HepG2 (cell line): Measurements from ENCODE around the gene CYB5R3. TPM values are rescaled to one million over a fixed set of nuclear protein-coding genes. Genes with fewer than 3 reads are reported as not detected.

Experiments used
- ATAC-seq: fragments of 200-7000 bp; cut with Tn5 transposase; 3 replicates; pipeline ENCODE4 v1.9.1; 2020; ENCODE audit warnings: mild to moderate bottlenecking, moderate library complexity
- BruUV-seq: library from RNA; stranded (reverse); fragments of 400-500 nt; replicated peaks from 2 replicates; lab custom pipeline; 2021; lab: Mats Ljungman, UMichigan
- CTCF ChIA-PET: fragments of 300-600 bp; formaldehyde crosslinking; extraction: SDS; loops from one replicate; lab custom pipeline; 2021; ENCODE audit warnings: low total read pairs, inconsistent platforms, low intra/inter-chr PET ratio; lab: Yijun Ruan, JAX
- POLR2A ChIA-PET: fragments of 350-600 bp; sonication (Branson Sonifier 250); formaldehyde crosslinking; loops from one replicate; lab custom pipeline; 2020; ENCODE audit warnings: antibody characterized with exemption, inconsistent platforms; lab: Yijun Ruan, JAX
- DNase-seq: peaks from one replicate; pipeline ENCODE4 v3.0.0-alpha.2; 2015; ENCODE audit warnings: low spot score
- FAIRE-seq: peaks from 3 replicates; lab custom pipeline; 2011; peaks lifted over from hg19 to GRCh38; lab: Jason Lieb, UNC
- H2AFZ ChIP-seq: one replicate; pipeline ENCODE4 v1.6.1; 2011; ENCODE audit warnings: low read length, inconsistent platforms
- H3K27ac ChIP-seq: fragments of 300-600 bp; 3 replicates; pipeline ENCODE4 v1.8.0; 2011; ENCODE audit warnings: mixed run types, mild to moderate bottlenecking, mixed read lengths, low read length, inconsistent platforms; ENCODE audit not compliant: insufficient read depth; ENCODE audit errors: extremely low read length
- H3K27me3 ChIP-seq, 2 experiments: fragments of 200-600 bp in 1 of 2; 2 replicates in 1 of 2; 3 replicates in 1 of 2; pipeline versions ENCODE4 v1.6.0 to v1.8.0; 2011; ENCODE audit warnings: low read length in 2 of 2, mild to moderate bottlenecking in 2 of 2, moderate library complexity in 2 of 2, inconsistent platforms in 1 of 2; ENCODE audit not compliant: insufficient read depth in 2 of 2, control insufficient read depth in 1 of 2
- H3K36me3 ChIP-seq, 2 experiments: fragments of 200-600 bp in 1 of 2; replicated peaks in 1 of 2; 2 replicates in 1 of 2; 3 replicates in 1 of 2; pipeline versions ENCODE4 v1.5.1 to v1.8.0; 2011; ENCODE audit warnings: low read length in 2 of 2, inconsistent platforms in 1 of 2; ENCODE audit not compliant: insufficient read depth in 2 of 2, control insufficient read depth in 1 of 2
- H3K4me1 ChIP-seq: 2 replicates; pipeline ENCODE4 v1.5.1; 2012; ENCODE audit warnings: low read length, inconsistent platforms; ENCODE audit not compliant: insufficient read depth
- H3K4me2 ChIP-seq: 2 replicates; pipeline ENCODE4 v1.6.0; 2011; ENCODE audit warnings: low read depth, low read length, inconsistent platforms
- H3K4me3 ChIP-seq, 3 experiments: fragments of 200-600 bp in 1 of 3; sonication (generic), shearing (Covaris generic) in 1 of 3; replicated peaks in 1 of 3; 2 replicates each; pipeline ENCODE4 v1.5.1; 2011 to 2016; ENCODE audit warnings: low read length in 3 of 3, inconsistent platforms in 2 of 3, low read depth in 2 of 3, mild to moderate bottlenecking in 2 of 3, control low read depth in 1 of 3, mixed read lengths in 1 of 3; ENCODE audit not compliant: insufficient read depth in 1 of 3
- H3K79me2 ChIP-seq: one replicate; pipeline ENCODE4 v1.6.1; 2011; ENCODE audit warnings: low read length, inconsistent platforms; ENCODE audit not compliant: insufficient read depth
- H3K9ac ChIP-seq: 2 replicates; pipeline ENCODE4 v1.6.0; 2011; ENCODE audit warnings: mild to moderate bottlenecking, low read depth, low read length, inconsistent platforms; ENCODE audit not compliant: insufficient read depth
- H3K9me3 ChIP-seq: 2 replicates; pipeline ENCODE4 v1.5.1; 2012; ENCODE audit warnings: mild to moderate bottlenecking, low read length
- H4K20me1 ChIP-seq: 2 replicates; pipeline ENCODE4 v1.6.0; 2011; ENCODE audit warnings: inconsistent platforms, mild to moderate bottlenecking, low read length, moderate library complexity; ENCODE audit not compliant: insufficient read depth
- ATF7 ChIP-seq, 2 experiments: fragments of 450-650 bp in 1 of 2; sonication (generic) in 1 of 2; formaldehyde crosslinking in 1 of 2; IDR thresholded peaks; 2 replicates each; pipeline versions ENCODE4 v1.4.0 to v1.6.1; 2016 to 2020; ENCODE audit warnings: antibody characterized with exemption in 1 of 2, mild to moderate bottlenecking in 1 of 2, missing genetic modification reagents in 1 of 2
- ATF7-NPFF ChIP-seq: sonication (generic); formaldehyde crosslinking; IDR thresholded peaks from 2 replicates; pipeline ENCODE4 v1.8.1; 2023; ENCODE audit warnings: mild to moderate bottlenecking, low read depth, missing genetic modification reagents, moderate library complexity
- HDAC1 ChIP-seq: sonication (generic); formaldehyde crosslinking; IDR thresholded peaks from 2 replicates; pipeline ENCODE4 v1.5.1; 2020; ENCODE audit warnings: mild to moderate bottlenecking, missing genetic modification reagents
- NFYB ChIP-seq: sonication (generic); formaldehyde crosslinking; IDR thresholded peaks from 2 replicates; pipeline ENCODE4 v1.4.0; 2020; ENCODE audit warnings: missing genetic modification reagents
- PAX8 ChIP-seq: sonication (generic); formaldehyde crosslinking; IDR thresholded peaks from 2 replicates; pipeline ENCODE4 v1.8.0; 2022; ENCODE audit warnings: mild to moderate bottlenecking, missing genetic modification reagents, borderline replicate concordance
- SP1 ChIP-seq, 2 experiments: fragments of 450-650 bp in 1 of 2; sonication (generic) in 1 of 2; formaldehyde crosslinking in 1 of 2; IDR thresholded peaks; 2 replicates each; pipeline versions ENCODE4 v1.4.0 to v1.6.1; 2016 to 2020; ENCODE audit warnings: missing genetic modification reagents in 1 of 2
- TMF1 ChIP-seq: sonication (generic); formaldehyde crosslinking; IDR thresholded peaks from 2 replicates; pipeline ENCODE4 v1.8.1; 2022; ENCODE audit warnings: low read depth, missing genetic modification reagents
- ZNF567 ChIP-seq: sonication (generic); formaldehyde crosslinking; IDR thresholded peaks from 2 replicates; pipeline ENCODE4 v1.8.1; 2023; ENCODE audit warnings: mild to moderate bottlenecking, missing genetic modification reagents, borderline replicate concordance
- WGBS: methylation state at CpG from one replicate; pipeline ENCODE4 v1.1.6; 2017; ENCODE audit warnings: low lambda C conversion rate; 5-methylcytosine and 5-hydroxymethylcytosine counted together
- in situ Hi-C: cut with HindIII; loops from 2 replicates; pipeline ENCODE4 v1.10.0; 2017; ENCODE audit warnings: low pct_unique_long_range_greater_than_20kb; ENCODE audit not compliant: extremely low pct_ligation_motif_present
- intact Hi-C: fragments of 100-400 bp; cut with micrococcal nuclease; formaldehyde crosslinking; loops from one replicate; pipeline ENCODE4 v1.10.0; 2022; ENCODE audit not compliant: unreplicated experiment
- polyA plus RNA-seq, 8 experiments: library from polyadenylated mRNA; depleted of rRNA in 3 of 8; stranded (reverse) in 7 of 8; unstranded in 1 of 8; fragments of >200 nt; fragmentation: Illumina TruSeq in 4 of 8; extraction: Trizol in 4 of 8; gene quantifications; 2 replicates each; pipeline versions ENCODE4 v1.2.1 to v1.2.3, GENCODE V29; 2011 to 2016; ENCODE audit warnings: low read depth in 4 of 8, missing spikeins in 1 of 8, mixed read lengths in 1 of 8; ENCODE audit not compliant: insufficient read depth in 1 of 8
- total RNA-seq, 5 experiments: library from RNA; depleted of rRNA; stranded (reverse); fragments of >200 nt; fragmentation: Illumina TruSeq; extraction: Trizol; gene quantifications; 2 replicates each; pipeline ENCODE4 v1.2.3, GENCODE V29; 2016; ENCODE audit warnings: low read depth in 1 of 5
- TF ChIP-seq, protein P1 (sequence below): IDR thresholded peaks from 2 replicates; pipeline ENCODE4 v1.6.1; 2016; ENCODE audit warnings: missing compliant biosample characterization, missing genetic modification reagents, borderline replicate concordance
- TF ChIP-seq, protein P2 (sequence below): sonication (generic); formaldehyde crosslinking; IDR thresholded peaks from 2 replicates; pipeline ENCODE4 v1.5.1; 2020; ENCODE audit warnings: missing genetic modification reagents, mild to moderate bottlenecking, borderline replicate concordance
- TF ChIP-seq, protein P3 (sequence below): sonication (generic); formaldehyde crosslinking; IDR thresholded peaks from 2 replicates; pipeline ENCODE4 v1.5.1; 2020; ENCODE audit warnings: missing genetic modification reagents, mild to moderate bottlenecking, borderline replicate concordance
- TF ChIP-seq, protein P4 (sequence below): sonication (generic); formaldehyde crosslinking; IDR thresholded peaks from 2 replicates; pipeline ENCODE4 v1.5.1; 2020; ENCODE audit warnings: mild to moderate bottlenecking, missing genetic modification reagents, moderate library complexity

The CYB5R3 gene
- total and polyA plus RNA-seq, 2 of the 13 experiments (the other 11 are each of a cell fraction or from before 2014, with no cell fraction given): 32.4 to 305 TPM

DNA sequence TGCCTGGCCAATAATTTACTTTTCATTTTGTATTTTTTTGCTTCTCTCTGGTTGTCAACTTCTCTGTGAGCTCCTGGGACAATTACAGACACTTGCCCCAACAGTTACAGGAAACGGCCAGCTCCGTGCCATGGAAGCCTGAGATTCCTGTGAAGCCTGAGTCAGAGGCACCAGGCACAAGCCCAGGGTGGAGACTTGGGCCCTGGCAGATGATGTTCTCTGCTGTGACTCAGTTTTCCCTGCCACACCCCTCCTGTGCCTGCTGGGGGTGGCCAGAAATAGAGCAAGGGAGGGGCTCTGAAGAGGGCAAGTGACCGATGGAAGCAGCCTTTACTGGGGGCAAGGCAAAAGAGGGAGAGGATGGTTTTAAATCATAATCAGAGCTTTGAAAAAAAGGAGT lies 13.7 kb downstream of the CYB5R3 start:
- Histone ChIP-seq H3K79me2 (peaks cover 46% of the 10 kb centered on the region), H3K4me2 (no peak overlapping the region), H3K27me3 (no peaks in the 10 kb centered on the region), H2AFZ (no peak overlapping the region)
- 99% methylated on average over 3 of the region's 3 CpGs for WGBS
- ATAC-seq: no peak
- TF ChIP-seq, protein P1, sequence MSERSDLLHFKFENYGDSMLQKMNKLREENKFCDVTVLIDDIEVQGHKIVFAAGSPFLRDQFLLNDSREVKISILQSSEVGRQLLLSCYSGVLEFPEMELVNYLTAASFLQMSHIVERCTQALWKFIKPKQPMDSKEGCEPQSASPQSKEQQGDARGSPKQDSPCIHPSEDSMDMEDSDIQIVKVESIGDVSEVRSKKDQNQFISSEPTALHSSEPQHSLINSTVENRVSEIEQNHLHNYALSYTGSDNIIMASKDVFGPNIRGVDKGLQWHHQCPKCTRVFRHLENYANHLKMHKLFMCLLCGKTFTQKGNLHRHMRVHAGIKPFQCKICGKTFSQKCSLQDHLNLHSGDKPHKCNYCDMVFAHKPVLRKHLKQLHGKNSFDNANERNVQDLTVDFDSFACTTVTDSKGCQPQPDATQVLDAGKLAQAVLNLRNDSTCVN: no peak
- TF ChIP-seq, protein P2, sequence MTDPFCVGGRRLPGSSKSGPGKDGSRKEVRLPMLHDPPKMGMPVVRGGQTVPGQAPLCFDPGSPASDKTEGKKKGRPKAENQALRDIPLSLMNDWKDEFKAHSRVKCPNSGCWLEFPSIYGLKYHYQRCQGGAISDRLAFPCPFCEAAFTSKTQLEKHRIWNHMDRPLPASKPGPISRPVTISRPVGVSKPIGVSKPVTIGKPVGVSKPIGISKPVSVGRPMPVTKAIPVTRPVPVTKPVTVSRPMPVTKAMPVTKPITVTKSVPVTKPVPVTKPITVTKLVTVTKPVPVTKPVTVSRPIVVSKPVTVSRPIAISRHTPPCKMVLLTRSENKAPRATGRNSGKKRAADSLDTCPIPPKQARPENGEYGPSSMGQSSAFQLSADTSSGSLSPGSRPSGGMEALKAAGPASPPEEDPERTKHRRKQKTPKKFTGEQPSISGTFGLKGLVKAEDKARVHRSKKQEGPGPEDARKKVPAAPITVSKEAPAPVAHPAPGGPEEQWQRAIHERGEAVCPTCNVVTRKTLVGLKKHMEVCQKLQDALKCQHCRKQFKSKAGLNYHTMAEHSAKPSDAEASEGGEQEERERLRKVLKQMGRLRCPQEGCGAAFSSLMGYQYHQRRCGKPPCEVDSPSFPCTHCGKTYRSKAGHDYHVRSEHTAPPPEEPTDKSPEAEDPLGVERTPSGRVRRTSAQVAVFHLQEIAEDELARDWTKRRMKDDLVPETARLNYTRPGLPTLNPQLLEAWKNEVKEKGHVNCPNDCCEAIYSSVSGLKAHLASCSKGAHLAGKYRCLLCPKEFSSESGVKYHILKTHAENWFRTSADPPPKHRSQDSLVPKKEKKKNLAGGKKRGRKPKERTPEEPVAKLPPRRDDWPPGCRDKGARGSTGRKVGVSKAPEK (CRISPR knock-in tag): no peak
- TF ChIP-seq SP1 (IDR thresholded peaks at IDR 0.05): no peak
- TF ChIP-seq SP1 (CRISPR knock-in tag; IDR thresholded peaks at IDR 0.05): no peak
- TF ChIP-seq ZNF567: no peak
- TF ChIP-seq TMF1: no peak
- no peak for TF ChIP-seq HDAC1 (CRISPR knock-in tag)
- TF ChIP-seq, protein P3, sequence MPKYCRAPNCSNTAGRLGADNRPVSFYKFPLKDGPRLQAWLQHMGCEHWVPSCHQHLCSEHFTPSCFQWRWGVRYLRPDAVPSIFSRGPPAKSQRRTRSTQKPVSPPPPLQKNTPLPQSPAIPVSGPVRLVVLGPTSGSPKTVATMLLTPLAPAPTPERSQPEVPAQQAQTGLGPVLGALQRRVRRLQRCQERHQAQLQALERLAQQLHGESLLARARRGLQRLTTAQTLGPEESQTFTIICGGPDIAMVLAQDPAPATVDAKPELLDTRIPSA (CRISPR knock-in tag): no peak
- TF ChIP-seq ATF7 (IDR thresholded peaks at IDR 0.05): no peak
- no peak for TF ChIP-seq ATF7 (CRISPR knock-in tag; IDR thresholded peaks at IDR 0.05)
- TF ChIP-seq, protein P4, sequence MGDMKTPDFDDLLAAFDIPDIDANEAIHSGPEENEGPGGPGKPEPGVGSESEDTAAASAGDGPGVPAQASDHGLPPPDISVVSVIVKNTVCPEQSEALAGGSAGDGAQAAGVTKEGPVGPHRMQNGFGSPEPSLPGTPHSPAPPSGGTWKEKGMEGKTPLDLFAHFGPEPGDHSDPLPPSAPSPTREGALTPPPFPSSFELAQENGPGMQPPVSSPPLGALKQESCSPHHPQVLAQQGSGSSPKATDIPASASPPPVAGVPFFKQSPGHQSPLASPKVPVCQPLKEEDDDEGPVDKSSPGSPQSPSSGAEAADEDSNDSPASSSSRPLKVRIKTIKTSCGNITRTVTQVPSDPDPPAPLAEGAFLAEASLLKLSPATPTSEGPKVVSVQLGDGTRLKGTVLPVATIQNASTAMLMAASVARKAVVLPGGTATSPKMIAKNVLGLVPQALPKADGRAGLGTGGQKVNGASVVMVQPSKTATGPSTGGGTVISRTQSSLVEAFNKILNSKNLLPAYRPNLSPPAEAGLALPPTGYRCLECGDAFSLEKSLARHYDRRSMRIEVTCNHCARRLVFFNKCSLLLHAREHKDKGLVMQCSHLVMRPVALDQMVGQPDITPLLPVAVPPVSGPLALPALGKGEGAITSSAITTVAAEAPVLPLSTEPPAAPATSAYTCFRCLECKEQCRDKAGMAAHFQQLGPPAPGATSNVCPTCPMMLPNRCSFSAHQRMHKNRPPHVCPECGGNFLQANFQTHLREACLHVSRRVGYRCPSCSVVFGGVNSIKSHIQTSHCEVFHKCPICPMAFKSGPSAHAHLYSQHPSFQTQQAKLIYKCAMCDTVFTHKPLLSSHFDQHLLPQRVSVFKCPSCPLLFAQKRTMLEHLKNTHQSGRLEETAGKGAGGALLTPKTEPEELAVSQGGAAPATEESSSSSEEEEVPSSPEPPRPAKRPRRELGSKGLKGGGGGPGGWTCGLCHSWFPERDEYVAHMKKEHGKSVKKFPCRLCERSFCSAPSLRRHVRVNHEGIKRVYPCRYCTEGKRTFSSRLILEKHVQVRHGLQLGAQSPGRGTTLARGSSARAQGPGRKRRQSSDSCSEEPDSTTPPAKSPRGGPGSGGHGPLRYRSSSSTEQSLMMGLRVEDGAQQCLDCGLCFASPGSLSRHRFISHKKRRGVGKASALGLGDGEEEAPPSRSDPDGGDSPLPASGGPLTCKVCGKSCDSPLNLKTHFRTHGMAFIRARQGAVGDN (CRISPR knock-in tag): no peak
- no peak for TF ChIP-seq NFYB (CRISPR knock-in tag)
- no peak for TF ChIP-seq ATF7-NPFF (CRISPR knock-in tag)
- TF ChIP-seq PAX8 (CRISPR knock-in tag): no peak
- TF ChIP-seq, all 625 proteins: peak for 0
- BruUV-seq: no TSS peak
- Histone ChIP-seq H3K9ac (no peak overlapping the region), H3K9me3 (no peaks in the 10 kb centered on the region), H3K4me3 (no peak overlapping the region), H3K36me3 (peaks cover 30 to 61% of the 10 kb centered on the region in 2 experiments), H3K27ac (no peak overlapping the region), H3K4me1 (peaks cover 43% of the 10 kb centered on the region), H4K20me1 (peaks cover 40% of the 10 kb centered on the region)
- DNase-seq (no peak), FAIRE-seq (no peak)
- ChIA-PET CTCF (no interaction called here), POLR2A (no interaction called here)
- in situ Hi-C loops: no loop called here
- intact Hi-C loops: no loop called here
